ENCODE measurements around the gene MESP1. TPM values are rescaled to one million over a fixed set of nuclear protein-coding genes. Genes with fewer than 3 reads are reported as not detected.
A peak's percentile ranks its signal among the peaks of the same experiment; 100 is the strongest.

The MESP1 gene
- total RNA-seq, 1 donor from 2014 or later, result 0.58 TPM

DNA sequence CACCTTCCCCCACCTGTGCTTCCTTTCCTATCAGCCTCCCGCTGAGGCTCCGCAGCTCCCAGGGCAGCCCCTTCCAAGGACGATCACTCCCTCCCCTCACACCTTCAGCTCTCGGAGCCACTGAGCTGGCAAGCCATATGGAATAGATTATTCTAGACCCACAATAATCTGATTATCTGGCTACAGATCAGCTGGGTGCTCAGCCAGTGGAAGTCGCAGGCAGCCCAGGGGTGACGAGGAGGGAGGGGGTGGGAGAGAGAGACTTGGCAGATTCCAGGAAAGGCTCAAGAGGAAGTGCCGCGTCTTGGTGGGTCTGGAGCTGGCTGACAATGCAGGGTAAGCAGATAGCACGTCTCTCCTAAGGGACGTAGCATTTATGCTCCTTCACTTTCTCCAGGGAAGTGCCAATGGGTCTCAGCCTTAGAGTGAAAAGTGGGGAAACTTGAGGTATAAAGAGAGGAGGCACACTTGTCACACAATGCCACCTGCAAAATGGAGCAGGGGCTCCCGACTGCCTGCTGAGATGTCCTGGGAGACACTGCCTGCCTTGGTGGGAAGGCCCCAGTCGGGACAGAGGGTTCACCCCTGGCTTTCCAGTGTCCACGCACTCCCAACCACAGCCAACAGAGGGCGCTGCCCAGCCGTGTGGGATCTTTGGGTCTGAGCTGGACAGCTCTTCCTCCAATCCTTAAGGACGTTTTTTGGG is 9.4 kb upstream of the MESP1 start:
- DNase-seq (ENCODE audit: extremely low read depth, low read depth, low spot score), result peak; percentile 23

DNA sequence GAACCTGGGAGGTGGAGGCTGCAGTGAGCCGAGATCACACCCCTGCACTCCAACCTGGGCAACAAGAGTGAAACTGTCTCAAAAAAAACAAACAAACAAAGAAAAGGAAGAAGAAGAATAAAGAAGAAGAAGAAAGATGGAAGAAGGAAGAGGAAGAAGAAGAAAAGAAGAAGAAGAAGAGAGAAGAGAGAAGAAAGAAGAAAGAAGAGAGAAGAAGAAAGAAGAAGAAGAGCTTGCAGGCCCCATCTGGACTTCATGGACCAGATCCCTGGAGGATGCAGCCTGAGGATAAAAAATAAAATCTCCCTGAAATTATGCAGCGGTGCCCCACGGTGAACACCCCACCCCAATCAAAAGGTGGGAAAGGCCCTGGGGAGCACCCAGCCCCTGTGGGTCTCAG is 8.8 kb upstream of the MESP1 start:
- no peak for DNase-seq (ENCODE audit: extremely low read depth, low read depth, low spot score)

DNA sequence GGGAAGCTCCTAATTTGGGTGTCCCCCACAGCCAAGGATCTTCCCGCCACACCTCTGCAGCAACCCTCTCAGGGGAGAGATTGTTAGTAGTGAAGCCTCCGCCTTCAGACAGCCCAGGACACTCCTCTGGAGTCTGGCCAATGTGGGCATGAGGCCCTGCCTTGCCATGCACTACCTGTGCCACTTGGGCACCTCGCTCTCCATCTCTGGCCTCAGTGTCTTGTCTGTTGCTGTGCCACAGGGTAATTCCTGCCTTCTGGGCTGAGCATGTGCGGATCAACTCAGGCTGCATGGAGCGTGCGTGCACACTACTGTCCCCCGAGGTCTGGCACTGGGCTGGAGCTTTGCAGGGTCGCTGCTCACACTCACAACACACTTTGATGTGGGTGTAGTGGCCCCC is 7.9 kb upstream of the MESP1 start:
- DNase-seq (ENCODE audit: extremely low read depth, low read depth, low spot score), result no peak

DNA sequence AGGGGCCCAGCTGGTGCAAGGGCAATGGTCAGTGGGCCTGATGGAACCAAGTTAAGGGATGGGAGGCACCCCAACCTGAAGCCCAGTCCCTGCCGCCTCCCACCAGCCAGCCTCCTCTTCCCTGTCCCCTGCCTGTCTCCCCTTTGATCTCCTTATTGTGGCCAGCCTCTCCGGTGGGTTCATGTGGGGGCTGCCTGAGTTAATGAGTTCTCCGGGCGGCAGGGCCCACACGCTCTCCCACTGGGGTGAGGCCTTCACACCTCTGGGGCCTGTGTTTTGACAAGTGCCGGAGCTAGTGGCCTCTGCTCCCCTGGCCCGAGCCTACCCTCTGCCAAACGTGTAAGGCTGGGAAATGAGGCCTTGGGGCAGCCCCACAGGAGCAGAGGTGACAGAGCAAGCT is 7.2 kb upstream of the MESP1 start:
- no peak for DNase-seq (ENCODE audit: extremely low read depth, low read depth, low spot score)

DNA sequence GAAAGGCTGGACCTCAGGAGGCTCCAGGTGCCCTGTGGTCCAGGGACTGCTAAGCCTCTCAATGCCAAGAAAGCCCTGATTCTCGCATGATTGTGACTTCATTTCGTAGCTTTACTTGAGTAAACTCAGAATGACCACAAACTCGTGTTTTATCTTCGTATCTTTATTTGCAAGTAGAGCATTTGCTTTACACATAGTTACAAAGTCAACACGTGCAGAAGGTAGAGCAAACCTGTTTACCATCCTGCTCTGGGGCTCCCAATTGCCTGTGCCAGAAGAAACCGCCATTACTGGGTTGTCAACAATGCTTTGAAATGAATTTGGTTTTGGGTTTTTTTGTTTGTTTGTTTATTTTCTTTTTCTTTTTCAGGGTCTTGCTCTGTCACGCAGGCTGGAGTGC is 5.8 kb upstream of the MESP1 start:
- DNase-seq (ENCODE audit: extremely low read depth, low read depth, low spot score), result no peak

DNA sequence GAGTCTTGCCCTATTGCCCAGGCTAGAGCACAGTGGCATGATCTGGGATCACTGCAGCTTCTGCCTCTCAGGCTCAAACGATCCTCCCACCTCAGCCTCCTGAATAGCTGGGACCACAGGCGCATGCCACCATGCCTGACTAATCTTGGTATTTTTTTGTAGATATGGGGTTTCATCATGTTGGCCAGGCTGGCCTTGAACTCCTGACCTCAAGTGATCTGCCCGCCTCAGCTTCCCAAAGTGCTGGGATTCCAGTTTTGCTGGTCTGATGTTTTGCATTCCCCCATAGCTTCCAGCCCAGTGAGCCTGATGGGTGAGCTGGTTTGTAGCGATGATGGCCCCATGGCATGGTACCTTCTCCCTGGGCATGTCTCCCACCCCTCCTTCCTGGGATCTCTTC is 4.7 kb upstream of the MESP1 start:
- no peak for DNase-seq (ENCODE audit: extremely low read depth, low read depth, low spot score)

DNA sequence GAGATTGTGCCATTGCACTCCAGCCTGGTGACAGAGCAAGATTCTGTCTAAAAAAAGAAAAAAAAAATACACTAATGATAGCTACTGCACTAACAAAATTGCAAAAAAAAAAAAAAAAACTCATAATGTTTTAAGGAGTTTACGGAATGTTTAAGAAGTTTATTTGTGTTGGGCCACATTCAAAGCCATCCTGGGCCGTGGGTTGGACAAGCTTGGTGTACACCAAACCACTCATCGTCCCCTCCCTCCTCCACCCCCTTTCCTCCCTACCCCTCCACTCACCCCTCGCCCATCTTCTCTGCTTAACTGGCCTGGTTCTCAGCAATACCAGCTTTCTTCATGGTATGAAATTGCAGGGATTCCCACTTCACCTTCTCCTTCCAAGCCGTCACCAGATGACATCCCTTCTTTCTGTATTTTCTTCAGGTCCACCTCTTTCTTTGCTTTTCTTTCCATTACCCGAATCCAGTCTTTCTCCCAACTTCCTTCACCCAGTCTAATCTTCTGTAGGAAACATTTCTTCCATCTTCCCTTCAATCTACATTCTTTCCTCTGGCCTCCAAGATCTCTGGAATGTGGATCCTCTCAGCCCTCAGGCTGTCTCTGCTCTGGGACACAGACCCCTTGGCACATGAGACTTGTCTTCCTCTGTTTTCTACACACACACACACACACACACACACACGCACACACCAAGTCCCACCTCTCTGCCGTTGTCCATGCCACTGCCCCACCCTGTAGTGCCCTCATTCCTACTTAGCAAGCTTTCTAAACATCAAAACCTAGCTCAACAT is 3.5 kb upstream of the MESP1 start:
- no peak for DNase-seq (ENCODE audit: extremely low read depth, low read depth, low spot score)

DNA sequence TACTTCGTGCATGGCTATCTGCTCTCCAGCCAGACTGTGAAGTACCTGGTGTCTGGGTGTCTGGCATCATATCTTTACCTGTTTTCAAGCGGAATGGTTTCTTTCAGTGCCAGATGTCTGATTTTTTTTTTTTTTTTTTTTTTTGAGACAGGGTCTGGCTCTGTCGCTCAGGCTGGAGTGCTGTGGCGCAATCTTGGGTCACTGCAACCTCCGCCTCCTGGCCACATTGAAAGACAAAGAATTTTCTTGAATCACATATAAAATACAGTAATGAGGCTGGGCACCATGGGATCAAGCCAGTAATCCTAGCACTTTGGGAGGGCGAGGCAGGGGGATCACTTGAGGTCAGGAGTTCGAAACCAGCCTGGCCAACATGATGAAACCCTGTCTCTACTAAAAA is 2.8 kb upstream of the MESP1 start:
- DNase-seq (ENCODE audit: extremely low read depth, low read depth, low spot score), result no peak

DNA sequence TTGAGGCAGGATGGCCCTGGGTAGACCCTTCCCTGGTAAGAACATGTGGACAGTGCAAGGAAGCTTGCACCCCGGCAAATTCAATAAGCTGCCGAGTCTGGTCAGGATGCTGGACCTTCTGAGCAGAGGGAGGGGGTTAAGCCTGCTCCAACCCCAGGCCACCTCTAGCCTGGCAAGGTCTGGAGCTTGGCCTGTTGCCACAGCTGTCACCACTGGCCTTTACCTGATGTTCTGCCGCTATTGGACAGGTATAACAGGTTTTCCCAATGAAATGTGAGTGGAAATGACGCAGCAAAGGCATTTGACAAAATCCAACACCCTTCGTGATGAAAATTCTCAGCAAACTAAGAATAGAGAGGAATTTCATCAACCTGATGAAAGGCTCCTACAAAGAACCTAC is 699 bp upstream of the MESP1 start:
- no peak for DNase-seq (ENCODE audit: extremely low read depth, low read depth, low spot score)

DNA sequence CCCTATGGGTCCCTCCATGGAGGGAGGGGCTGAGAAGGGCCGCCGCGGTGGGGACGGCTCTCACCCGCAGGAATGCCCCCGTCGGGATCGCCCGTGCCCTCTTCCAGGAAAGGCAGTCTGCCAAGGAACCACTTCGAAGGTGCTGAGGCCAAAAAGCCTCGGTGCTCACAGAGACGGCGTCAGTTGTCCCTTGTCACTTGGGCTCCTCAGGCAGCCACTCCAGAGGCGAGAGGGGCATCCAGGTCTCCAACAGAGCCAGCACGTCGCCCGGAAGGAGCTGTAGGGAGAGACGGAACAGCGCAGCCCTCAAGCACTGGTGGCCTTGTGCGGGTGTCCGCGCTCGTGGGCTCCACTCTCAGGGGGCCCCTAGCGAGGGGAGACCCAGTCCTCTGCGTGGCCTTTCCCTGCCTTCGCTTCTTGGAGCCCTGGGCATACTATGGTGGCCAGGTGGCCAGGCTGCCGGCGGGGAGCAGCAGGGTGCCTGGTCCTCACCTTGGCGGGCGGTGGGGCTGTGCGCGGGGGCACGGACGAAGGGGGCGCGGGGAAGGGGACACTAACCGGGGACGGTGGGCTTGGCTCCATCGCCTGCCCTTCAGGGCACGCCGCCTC is 994 bp downstream of the MESP1 start:
- DNase-seq (ENCODE audit: extremely low read depth, low read depth, low spot score), result no peak

DNA sequence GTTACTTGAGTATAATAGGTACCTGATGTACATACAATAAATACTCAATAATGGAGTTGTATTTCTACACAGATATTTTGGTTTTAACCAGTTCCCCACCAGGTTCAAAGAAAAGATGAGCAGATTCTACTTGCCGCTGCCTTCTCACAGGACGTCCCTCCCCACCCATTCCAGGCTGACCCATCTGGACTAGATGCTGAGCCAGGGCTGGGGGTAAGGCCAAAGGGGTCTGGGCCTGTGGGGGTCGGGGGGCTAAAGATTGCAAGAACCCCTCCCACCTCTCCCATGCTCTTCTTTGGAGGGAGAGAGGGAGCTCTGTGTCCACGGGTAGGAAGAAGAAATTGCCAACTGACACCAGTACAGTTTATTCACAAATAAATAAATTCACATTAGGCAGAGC is 1.5 kb downstream of the MESP1 start:
- DNase-seq (ENCODE audit: extremely low read depth, low read depth, low spot score), result no peak

DNA sequence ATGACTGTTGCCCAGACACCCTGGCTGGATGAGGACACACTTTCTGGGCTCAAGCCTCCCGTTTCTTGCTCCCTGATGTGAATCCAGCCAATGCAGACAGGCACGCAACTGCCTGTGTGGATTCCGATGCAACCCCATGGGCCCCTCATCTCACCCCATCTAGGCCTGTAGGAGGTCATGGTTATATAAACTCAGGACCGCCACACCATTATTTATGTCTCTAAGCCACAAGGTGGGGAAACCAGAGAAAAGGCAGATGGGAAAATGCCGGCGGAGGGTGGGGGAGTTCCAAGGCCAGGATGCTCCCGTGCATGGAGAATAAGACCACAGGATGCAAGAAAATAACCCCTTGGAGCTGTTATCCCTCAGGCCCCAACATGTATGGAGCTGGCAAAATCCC is 2.0 kb downstream of the MESP1 start:
- no peak for DNase-seq (ENCODE audit: extremely low read depth, low read depth, low spot score)

DNA sequence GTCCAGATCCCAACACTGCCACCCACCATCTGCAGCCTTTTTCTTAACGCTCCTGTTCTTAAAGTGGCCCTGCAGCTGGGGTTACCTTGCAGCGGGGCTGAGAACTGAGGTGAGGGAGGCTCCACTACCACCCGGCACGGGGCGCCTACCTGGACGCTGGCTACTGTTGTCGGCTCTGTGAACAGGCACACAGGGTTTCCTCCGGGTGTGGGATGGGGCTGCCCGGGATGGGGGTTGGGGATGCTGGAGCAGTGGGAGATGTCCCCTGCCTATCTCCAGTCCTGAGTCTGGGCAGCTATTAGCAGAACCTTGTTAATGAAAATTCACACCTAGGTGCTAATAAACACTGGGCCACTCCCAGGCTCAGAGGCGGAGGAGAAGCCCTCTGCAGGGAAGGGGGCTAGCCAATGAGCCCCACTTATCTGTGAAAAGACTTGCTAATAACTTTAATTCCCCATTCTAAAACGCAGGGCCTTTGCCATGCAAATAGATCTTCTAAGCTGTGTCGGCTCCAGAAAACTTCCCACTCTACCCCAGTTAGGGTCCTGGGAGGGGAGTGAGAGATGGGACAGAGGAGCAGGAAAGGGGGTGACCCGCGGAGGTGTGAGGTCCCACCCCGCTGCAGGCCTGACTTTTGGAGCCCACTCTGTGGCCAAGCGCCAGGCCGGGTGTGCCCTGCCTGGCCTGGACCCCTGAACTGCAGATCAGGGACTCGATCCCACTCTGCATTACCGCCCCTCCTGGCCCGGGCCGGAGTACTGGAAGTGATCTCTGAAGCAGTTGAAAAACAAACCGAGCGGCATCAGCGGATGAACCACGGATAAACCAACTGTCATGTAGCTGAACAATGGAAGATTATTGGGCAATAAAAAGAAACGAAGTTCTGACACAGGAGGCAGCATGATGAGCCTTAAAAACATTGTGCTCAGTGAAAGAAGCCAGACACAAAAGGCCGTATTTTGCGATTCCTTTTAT is 3.1 kb downstream of the MESP1 start:
- DNase-seq (ENCODE audit: extremely low read depth, low read depth, low spot score), result no peak

DNA sequence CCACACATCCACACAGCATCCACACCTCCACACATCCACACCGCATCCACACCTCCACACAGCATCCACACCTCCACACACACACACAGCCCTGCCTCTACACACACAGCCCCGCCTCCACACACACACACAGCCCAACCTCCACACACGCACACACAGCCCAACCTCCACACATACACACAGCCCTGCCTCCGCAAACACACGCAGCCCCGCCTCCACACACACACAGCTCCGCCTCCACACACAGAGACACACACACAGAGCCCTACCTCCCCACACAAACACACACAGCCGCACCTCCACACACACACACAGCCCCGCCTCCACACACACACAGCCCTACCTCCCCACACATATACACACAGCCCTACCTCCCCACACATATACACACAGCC is 4.7 kb downstream of the MESP1 start:
- DNase-seq (ENCODE audit: extremely low read depth, low read depth, low spot score), result no peak

DNA sequence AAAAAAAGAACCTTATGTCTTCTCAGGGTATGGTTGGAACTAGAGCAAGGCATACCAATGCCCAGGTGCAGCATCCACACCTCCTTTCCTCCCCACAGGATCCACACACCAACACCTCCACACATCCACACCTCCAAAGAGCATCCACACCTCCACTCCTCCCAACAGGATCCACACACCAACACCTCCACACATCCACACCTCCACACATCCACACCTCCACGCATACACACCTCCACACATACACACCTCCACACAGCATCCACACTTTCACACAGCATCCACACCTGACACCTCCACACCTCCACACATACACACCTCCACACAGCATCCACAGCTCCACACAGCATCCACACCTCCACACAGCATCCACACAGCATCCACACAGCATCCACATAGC is 5.3 kb downstream of the MESP1 start:
- DNase-seq (ENCODE audit: extremely low read depth, low read depth, low spot score), result no peak

DNA sequence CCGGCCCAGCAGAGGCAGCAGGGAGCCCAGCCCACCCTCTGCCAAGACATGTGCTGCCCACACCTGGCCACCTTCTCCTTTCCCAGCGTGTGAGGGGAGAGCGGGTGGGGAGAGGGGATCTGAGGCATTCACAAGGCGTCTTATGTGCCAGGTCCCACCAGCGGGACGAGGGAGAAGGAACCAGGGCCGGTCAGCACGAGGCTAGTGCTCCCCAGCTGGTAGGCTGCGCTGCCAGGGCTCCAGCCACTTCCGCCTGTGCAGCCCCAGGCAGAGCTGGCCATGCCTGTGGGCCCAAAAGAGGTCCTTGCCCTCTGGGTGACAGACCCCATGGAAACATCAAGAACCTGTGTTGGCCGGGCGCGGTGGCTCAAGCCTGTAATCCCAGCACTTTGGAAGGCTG is 5.9 kb downstream of the MESP1 start:
- DNase-seq (ENCODE audit: extremely low read depth, low read depth, low spot score), result no peak

DNA sequence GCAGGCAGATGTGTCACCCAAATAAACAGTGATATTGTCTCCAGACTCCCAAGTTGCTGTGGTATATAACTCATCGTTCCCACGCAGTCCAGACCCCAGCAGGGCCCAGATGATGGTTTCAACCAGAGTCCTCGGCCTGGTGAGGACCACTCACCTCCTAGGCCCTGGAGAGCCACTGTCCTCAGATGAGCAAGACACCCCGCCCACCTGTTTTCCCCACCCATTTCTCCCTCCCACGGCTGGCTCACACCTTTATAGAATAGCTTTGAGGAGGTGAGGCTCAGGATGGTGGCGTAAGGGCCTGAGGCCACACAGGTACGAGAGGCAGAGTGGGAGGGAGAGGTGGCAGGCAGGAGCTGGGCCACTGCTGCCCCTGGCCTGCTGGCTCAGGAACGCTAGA is 7.5 kb downstream of the MESP1 start:
- no peak for DNase-seq (ENCODE audit: extremely low read depth, low read depth, low spot score)

DNA sequence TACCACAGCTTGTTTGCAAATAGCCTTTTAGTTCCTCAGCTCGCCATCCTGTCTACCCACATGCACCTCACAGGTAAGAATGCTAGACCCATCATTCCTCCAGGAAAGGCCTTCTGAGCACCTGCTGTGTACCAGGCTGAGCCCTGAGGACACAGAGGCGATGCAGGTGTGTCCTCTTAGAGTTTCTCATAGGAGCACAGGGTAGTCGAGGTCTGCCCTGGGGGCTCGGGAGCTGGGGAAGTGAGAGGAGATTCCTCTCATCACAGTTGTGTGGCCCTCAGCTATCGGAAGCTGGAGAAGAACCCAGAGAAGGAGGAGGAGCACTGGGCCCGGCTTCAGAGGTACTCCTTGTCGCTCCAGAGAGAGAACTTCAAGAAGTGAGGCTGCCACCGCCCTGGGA is 8.0 kb downstream of the MESP1 start:
- no peak for DNase-seq (ENCODE audit: extremely low read depth, low read depth, low spot score)

DNA sequence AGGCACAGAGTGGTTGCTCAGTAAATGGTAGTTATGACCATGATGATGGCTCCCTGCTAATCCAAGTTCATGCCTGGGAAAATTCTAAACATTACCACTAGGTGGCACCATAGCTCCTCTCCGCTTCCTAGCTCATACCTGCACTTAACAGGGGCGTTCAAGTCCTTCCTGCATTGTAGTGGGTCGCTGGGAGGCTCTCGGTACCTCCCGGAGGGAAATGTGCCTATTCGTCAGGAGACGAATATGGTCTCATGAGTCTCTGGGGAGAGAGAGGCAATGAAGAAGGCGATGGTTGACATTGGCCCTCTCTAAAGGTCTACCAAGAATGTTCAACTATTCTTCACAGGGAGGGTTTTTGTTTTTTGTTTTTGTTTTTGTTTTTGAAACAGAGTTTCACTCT is 10.9 kb downstream of the MESP1 start:
- peak; percentile 68 for DNase-seq (ENCODE audit: extremely low read depth, low read depth, low spot score)

DNA sequence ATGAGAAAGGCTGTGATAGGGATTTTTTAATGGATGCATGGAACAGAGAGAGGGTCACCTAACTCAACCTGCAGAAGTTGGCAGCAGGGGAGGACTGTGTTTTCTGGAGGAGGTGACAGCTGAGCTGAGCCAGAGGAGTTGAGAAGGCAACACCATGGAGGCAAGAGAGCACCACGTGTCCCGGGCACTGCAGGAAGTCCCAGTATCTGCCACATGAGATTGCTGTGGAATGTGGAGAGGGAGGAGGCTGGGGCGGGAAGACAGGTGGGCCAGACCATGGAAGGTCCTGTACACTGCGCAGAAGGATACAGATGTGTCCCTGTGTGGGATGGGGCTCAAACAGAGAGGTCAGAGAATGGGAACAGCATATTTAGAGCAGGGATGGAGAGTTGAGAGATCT is 15.3 kb downstream of the MESP1 start:
- no peak for DNase-seq (ENCODE audit: extremely low read depth, low read depth, low spot score)
